T-helper 22 cell (primary cell): ENCODE results near the gene RHPN2.
"Not testable (repeated sequence)": the region's sequence is repeated elsewhere in the genome, so short reads cannot be mapped to it uniquely, and the experiment has no call there.

Experiments
- DNase-seq: peaks from one replicate; pipeline ENCODE4 v3.0.0-alpha.2; 2020; ENCODE audit warnings: low read depth

Gene RHPN2

DNA sequence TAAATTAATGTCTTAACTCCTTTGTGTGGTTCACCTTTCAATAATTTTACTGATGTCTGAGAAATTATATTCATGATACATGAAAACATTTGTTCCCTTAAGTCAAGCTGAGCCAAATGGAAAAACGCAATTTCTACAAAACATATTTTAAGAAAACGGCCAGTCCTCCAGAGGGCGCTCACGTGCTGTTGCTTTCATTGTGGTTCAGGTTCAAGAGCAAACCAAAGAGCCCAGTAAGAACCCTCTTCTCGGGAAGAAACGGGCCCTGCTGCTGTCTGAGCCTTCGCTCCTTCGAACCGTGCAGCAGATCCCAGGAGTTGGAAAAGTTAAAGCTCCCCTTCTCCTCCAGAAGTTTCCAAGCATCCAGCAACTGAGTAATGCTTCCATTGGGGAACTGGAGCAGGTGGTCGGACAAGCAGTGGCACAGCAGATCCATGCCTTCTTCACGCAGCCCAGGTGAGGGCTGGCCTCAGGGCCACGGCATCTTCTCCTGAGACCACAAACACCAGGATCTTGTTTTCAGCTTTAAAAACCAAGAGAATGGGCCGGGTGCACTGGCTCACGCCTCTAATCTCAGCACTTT, 88.4 kb downstream of the RHPN2 start:
- DNase-seq = peak; percentile 21

DNA sequence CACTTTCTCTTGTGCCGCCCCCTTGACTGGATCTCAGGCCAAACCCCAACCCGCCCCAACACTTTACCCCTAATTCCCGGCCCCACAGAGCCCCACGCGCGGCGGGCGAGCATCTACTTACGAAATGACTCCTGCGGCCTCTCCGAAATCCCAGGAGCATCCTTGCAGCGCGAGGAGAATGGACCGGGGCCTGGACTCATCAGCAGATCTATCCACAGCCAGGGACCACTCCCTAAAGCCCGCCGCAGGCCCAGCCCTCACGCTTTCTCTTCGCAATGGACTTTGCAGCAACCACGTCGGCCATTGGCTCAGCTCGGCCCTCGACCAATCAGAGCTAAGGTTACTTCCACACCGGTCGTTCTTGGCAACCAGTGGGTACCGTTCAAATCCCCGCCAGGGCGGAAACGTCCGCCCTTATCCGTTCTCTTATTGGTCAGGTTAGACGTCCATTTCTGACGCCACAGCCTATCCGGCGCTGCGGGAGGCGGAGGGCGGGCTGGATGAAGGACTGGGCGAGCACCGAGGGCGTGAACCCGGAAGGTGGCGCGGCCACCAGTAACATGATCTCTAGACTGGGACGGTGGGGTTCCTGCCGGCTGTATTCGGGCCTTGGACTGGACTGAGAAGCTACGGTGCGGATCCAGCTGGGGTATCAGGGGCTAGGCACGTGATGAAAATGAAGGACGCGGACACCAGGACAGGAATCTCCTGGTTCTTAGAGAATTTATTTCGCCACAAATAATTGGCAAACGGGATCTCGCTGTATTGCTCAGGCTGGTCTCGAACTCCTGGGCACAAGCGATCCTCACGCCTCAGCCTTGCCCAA, 92.8 kb downstream of the RHPN2 start, which contains the start of the genes CEP89 and FAAP24:
TSS of gene CEP89 (minus strand) at position 244 of the 826 bp plus-strand sequence. CDS start at position 160, 84 bp downstream.
TSS of gene FAAP24 (plus strand) at position 528 of the 826 bp plus-strand sequence. CDS start 955 bp downstream, outside the sequence.
- peak; percentile 97 for DNase-seq

DNA sequence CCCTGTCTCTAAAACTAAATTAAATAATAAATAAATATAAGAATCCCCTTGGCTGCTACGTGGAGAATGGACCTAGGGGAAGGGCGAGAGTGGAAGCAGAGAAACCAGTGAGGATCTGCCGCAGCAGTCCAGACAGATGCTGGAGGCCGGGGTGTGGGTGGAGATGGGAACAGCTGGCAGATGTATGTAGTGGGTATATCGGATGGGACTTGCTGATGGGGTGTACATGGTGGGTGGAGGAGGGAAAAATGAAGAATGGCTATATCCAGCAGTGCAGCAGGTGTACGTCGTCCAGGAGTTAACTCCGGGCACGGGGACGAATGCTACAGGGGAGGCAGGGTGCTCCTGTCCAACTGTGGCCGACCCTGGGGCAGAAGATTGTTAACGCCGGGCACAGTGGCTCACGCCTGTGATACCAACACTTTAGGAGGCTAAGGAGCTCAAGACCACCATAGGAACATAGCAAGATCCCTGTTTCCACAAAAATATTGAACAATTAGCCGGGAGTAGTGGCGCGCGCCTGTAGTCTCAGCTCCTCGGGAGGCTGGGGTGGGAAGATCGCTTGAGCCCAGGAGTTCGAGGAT, 93.6 kb downstream of the RHPN2 start:
- no peak for DNase-seq

DNA sequence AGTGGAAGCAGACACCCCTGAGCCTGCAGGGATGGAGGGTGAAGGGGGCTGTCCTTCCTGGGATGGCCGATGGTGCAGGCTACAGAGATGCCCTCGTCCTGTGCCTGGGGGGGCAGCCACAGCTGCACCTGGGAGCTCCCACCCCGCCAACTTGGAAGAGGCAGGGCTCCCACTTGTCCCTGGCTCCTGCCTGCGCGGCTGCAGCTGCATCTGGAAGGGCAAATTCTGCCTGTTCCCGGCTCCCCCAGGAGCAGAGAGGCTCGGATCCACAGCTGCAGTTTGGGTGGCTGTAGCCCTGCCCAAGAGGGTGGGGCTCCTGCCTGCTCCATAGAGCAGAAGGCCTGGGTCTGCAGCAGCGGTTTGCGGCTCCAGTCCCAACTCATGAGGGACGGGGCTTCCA, 95.1 kb downstream of the RHPN2 start:
- DNase-seq = no peak

DNA sequence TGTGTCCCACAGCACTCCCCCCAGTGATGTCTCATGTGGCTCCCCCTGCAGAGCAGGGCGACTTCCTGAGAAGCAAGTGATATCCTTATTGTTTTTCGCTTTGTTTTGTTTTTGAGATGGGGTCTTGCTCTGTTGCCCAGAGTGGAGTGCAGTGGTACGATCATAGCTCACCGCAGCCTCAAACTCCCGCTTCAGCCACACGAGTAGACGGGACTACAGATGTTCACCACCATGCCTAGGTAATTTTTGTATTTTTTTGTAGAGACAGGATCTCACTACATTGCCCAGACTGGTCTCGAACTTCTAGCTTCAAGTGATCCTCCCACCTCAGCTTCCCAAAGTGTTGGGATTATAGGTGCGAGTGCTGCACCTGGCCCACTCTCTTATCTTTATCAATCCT, 97.9 kb downstream of the RHPN2 start:
- DNase-seq = no peak

DNA sequence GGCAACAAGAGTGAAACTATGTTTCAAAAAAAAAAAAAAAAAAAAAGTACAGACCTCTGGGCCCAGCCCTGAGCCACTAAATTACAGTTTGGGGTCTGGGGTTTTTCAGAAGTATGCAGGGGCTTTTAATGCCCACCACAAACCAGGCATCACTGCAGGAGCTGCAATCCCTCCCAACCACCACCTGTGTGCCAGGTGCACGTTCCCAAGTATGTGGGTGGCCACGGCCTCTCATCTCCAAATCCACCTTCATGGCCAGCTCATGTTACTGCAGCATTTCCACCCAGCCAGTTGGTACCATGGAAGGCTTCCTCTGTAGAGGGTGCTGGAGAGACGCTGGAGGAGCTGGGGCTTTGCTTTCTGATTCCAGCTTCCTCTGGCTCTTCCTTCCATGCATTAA, 119.4 kb downstream of the RHPN2 start:
- no peak for DNase-seq

DNA sequence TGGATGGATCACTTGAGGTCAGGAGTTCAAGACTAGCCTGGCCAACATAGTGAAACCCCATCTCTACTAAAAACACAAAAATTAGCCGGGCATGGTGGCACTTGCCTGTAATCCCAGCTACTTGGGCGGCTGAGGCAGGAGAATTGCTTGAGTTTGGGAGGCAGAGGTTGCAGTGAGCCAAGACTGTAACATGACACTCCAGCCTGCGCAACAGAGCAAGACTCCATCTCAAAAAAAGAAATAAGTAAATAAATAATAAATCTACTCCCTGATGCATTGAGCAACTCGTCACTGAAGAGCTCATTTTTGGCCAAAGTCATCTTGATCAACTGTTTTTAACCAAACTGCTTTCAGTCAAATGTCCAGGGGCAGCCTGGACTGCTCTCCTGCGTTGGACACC, 123.4 kb downstream of the RHPN2 start:
- DNase-seq = not testable (repeated sequence)

DNA sequence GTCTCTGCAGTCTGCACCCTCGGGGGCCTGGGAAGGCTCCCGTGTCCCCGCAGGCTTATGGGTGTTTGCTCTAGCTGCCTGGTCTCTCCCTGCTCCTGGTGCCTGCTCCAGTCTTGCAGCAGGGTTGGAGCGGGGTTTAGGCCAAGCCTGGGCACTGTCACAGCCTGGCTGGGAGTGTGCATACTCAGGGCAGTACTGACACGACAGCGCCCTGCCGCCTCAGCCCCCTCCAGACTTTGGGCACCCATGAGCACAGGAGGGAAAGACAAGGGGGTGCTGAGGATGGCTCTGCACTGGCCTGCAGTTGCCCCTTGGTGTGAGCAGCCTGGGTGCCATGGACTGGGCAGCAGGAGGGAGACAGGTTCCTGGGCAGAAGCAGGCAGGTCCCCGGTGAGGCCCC, 128.6 kb downstream of the RHPN2 start:
- DNase-seq = no peak

DNA sequence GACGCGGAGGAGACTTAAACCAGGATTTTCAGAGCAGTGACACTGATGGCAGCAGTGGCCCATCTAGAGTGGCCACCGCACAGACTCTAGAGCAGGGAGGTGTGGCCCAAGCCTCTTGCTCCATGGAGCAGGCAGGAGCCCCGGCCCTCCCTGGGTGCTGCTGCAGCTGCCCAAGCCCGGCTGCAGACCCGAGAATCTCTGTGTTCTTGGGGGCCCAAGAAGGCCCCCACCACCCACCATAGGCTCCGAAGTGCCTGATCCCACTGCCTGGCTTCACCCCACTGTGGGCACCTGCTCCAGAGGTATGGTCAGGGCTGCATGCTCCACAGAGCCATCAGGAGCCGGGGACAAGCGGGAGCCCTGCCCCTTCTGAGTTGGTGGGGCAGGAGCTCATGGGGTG, 129.1 kb downstream of the RHPN2 start:
- DNase-seq = no peak

DNA sequence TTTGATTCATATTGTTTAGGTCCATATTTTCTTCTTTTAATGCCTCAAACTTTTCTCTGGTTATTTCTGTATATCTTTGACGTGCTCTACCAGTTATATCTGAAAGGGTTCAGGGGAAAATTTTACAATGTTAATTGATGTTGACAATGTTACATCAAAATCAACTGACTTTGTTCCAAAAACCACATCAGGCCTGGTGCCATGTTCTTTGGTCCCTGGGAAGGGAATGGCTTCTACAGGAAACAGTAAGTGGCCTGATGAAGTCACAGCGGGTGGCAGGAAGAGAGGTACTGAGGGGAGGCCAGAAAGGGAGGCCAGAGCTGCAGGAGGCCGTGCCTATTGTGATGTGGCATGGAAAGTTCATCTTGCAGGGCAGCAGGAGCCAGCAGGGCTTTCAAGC, 131.1 kb downstream of the RHPN2 start:
- DNase-seq = no peak

DNA sequence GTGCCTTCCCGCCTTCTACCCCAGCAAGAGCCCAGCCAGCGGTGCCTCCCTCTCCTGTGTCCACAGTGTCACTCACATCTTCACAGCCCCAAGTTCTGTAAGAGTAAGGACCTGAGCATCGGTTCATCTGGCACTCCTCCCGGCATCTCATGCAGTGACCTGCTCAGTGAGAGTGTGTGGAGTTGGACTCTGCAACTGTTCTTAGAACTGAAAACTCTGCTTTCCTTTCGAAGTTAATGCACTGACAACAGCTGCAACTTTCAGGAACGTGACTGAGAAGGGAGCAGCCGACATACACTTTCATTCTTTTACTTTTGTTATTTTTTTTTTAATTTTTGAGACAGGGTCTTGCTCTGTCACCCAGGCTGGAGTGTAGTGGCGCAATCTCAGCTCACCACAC, 134.1 kb downstream of the RHPN2 start:
- no peak for DNase-seq

DNA sequence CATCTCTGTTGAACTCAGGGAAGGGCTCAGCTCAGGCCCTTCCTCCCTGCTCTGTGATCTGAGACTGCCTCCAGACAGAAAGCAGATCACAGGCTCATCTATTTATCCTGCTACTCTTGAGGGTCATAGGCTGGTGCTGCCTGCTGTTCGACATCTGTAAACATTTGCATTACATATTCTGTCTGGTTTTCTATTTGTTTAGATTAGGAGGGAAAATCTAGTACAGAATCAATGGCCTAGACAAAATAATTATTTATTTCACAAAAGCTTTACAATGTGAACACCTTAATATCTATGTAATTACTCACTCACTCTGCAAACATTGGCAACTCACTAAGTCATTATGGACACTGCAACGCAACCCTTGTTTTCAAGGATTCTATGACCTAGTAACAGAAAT, 135.9 kb downstream of the RHPN2 start:
- DNase-seq = no peak
